WTC11 (cell line): ENCODE measurements around the gene EXO5. TPM values are rescaled to one million over a fixed set of nuclear protein-coding genes. Genes with fewer than 3 reads are reported as not detected.
"Not testable (repeated sequence)": the region's sequence is repeated elsewhere in the genome, so short reads cannot be mapped to it uniquely, and the experiment has no call there.

ENCODE experiments used
- ATAC-seq: fragments of 200-7000 bp; cut with Tn5 transposase; 2 replicates; pipeline ENCODE4 v1.10.0; 2021; ENCODE audit warnings: mild to moderate bottlenecking, moderate library complexity
- CTCF ChIA-PET: fragments of 300-600 bp; sonication (Branson Sonifier 250); formaldehyde crosslinking; loops from one replicate; lab custom pipeline; 2021; ENCODE audit warnings: antibody characterized with exemption; lab: Charles Lee
- POLR2A ChIA-PET: fragments of 350-600 bp; sonication (Branson Sonifier 250); formaldehyde crosslinking; loops from one replicate; lab custom pipeline; 2021; ENCODE audit warnings: antibody characterized with exemption; lab: Charles Lee
- DNase-seq: peaks from one replicate; pipeline ENCODE4 v3.0.0; 2021; ENCODE audit warnings: low spot score
- H3K27ac Mint-ChIP-seq: 2 replicates; pipeline ENCODE4 v1.8.0; 2021; ENCODE audit warnings: mixed read lengths
- H3K27me3 Mint-ChIP-seq: 2 replicates; pipeline ENCODE4 v1.8.0; 2021; ENCODE audit warnings: low read depth, mild to moderate bottlenecking, moderate library complexity, mixed read lengths
- H3K36me3 Mint-ChIP-seq: 2 replicates; pipeline ENCODE4 v1.8.0; 2021; ENCODE audit warnings: mixed read lengths
- H3K4me1 Mint-ChIP-seq: 2 replicates; pipeline ENCODE4 v1.8.0; 2022; ENCODE audit warnings: mixed read lengths
- H3K4me3 Mint-ChIP-seq: 2 replicates; pipeline ENCODE4 v1.8.0; 2021; ENCODE audit warnings: mild to moderate bottlenecking, moderate library complexity, mixed read lengths
- H3K9me3 Mint-ChIP-seq: 2 replicates; pipeline ENCODE4 v1.8.0; 2021; ENCODE audit warnings: mixed read lengths
- ATF1 ChIP-seq: sonication (generic); formaldehyde crosslinking; IDR thresholded peaks from 2 replicates; pipeline ENCODE4 v1.8.1; 2023; ENCODE audit warnings: mild to moderate bottlenecking, moderate library complexity, missing genetic modification reagents
- CREB1 ChIP-seq: sonication (generic); formaldehyde crosslinking; IDR thresholded peaks from 2 replicates; pipeline ENCODE4 v1.8.0; 2023; ENCODE audit warnings: mild to moderate bottlenecking, missing genetic modification reagents
- ELF4 ChIP-seq: sonication (generic); formaldehyde crosslinking; IDR thresholded peaks from 2 replicates; pipeline ENCODE4 v1.8.1; 2022; ENCODE audit warnings: low read depth, mild to moderate bottlenecking, moderate library complexity, missing genetic modification reagents
- GABPB1 ChIP-seq: sonication (generic); formaldehyde crosslinking; IDR thresholded peaks from 2 replicates; pipeline ENCODE4 v1.8.1; 2023; ENCODE audit warnings: mild to moderate bottlenecking, missing genetic modification reagents
- GRHL2 ChIP-seq: fragments of 250-450 bp; sonication (Bioruptor Pico); IDR thresholded peaks from 2 replicates; pipeline ENCODE4 v1.8.0; 2022; ENCODE audit warnings: mild to moderate bottlenecking, moderate library complexity; ENCODE audit not compliant: insufficient replicate concordance, severe bottlenecking
- IRF2 ChIP-seq: sonication (generic); formaldehyde crosslinking; IDR thresholded peaks from 2 replicates; pipeline ENCODE4 v1.8.0; 2022; ENCODE audit warnings: low read depth, missing genetic modification reagents, borderline replicate concordance
- JAZF1 ChIP-seq: fragments of 250-450 bp; sonication (Bioruptor Pico); IDR thresholded peaks from 2 replicates; pipeline ENCODE4 v1.9.0; 2021; ENCODE audit warnings: moderate library complexity, mild to moderate bottlenecking, inconsistent platforms
- MAX ChIP-seq: sonication (generic); formaldehyde crosslinking; IDR thresholded peaks from 2 replicates; pipeline ENCODE4 v1.8.0; 2022; ENCODE audit warnings: mild to moderate bottlenecking, missing genetic modification reagents
- MXD4 ChIP-seq: fragments of 250-450 bp; sonication (Bioruptor Pico); IDR thresholded peaks from 2 replicates; pipeline ENCODE4 v1.8.0; 2021; ENCODE audit warnings: mild to moderate bottlenecking, moderate library complexity, borderline replicate concordance
- NFATC4 ChIP-seq: fragments of 250-450 bp; sonication (Bioruptor Pico); IDR thresholded peaks from 2 replicates; pipeline ENCODE4 v1.9.0; 2021; ENCODE audit warnings: mild to moderate bottlenecking
- NFE2L1 ChIP-seq: sonication (generic); formaldehyde crosslinking; IDR thresholded peaks from 2 replicates; pipeline ENCODE4 v1.8.1; 2023; ENCODE audit warnings: missing genetic modification reagents
- NFYB ChIP-seq: sonication (generic); formaldehyde crosslinking; conservative IDR thresholded peaks from 2 replicates; pipeline ENCODE4 v1.8.0; 2022; ENCODE audit warnings: low read depth, missing genetic modification reagents
- OVOL2 ChIP-seq: fragments of 250-450 bp; sonication (Bioruptor Pico); IDR thresholded peaks from 2 replicates; pipeline ENCODE4 v1.9.0; 2021; ENCODE audit warnings: mild to moderate bottlenecking, borderline replicate concordance
- PRDM15 ChIP-seq: sonication (generic); formaldehyde crosslinking; IDR thresholded peaks from 2 replicates; pipeline ENCODE4 v1.8.0; 2022; ENCODE audit warnings: missing genetic modification reagents
- RELA ChIP-seq: sonication (generic); formaldehyde crosslinking; IDR thresholded peaks from 2 replicates; pipeline ENCODE4 v1.8.1; 2022; ENCODE audit warnings: missing genetic modification reagents, mild to moderate bottlenecking, borderline replicate concordance
- RORB ChIP-seq: fragments of 250-450 bp; sonication (Bioruptor Pico); IDR thresholded peaks from 2 replicates; pipeline ENCODE4 v1.9.0; 2021; ENCODE audit warnings: mild to moderate bottlenecking
- SMAD3 ChIP-seq: sonication (generic); formaldehyde crosslinking; IDR thresholded peaks from 2 replicates; pipeline ENCODE4 v1.8.0; 2022; ENCODE audit warnings: missing genetic modification reagents, mild to moderate bottlenecking, borderline replicate concordance
- SOX15 ChIP-seq: fragments of 250-450 bp; sonication (Bioruptor Pico); IDR thresholded peaks from 2 replicates; pipeline ENCODE4 v1.9.0; 2021; ENCODE audit warnings: mild to moderate bottlenecking
- USF1 ChIP-seq: sonication (generic); formaldehyde crosslinking; IDR thresholded peaks from 2 replicates; pipeline ENCODE4 v1.8.0; 2022; ENCODE audit warnings: mild to moderate bottlenecking, missing genetic modification reagents
- ZNF121 ChIP-seq: sonication (generic); formaldehyde crosslinking; IDR thresholded peaks from 2 replicates; pipeline ENCODE4 v1.8.0; 2023; ENCODE audit warnings: missing genetic modification reagents
- ZNF232 ChIP-seq: sonication (generic); formaldehyde crosslinking; IDR thresholded peaks from 2 replicates; pipeline ENCODE4 v1.8.0; 2022; ENCODE audit warnings: mild to moderate bottlenecking, missing genetic modification reagents
- ZNF532 ChIP-seq: fragments of 250-450 bp; sonication (Bioruptor Pico); IDR thresholded peaks from 2 replicates; pipeline ENCODE4 v1.9.0; 2021; ENCODE audit warnings: mild to moderate bottlenecking, borderline replicate concordance
- ZNF671 ChIP-seq: fragments of 250-450 bp; sonication (Bioruptor Pico); IDR thresholded peaks from 2 replicates; pipeline ENCODE4 v1.8.0; 2021; ENCODE audit warnings: mild to moderate bottlenecking
- total RNA-seq: library from RNA; stranded (reverse); gene quantifications from 3 replicates; pipeline ENCODE4 v1.2.3, GENCODE V29; 2021

Gene EXO5
- total RNA-seq, 1 experiment from 2014 or later, result 5.5 TPM

GRCh38 chr1:40495315-40495903 lies 13.2 kb upstream of the EXO5 start:
- H3K4me1 Mint-ChIP-seq, result no peaks in the 10 kb centered on the region
- H3K36me3 Mint-ChIP-seq, result peaks cover 66% of the 10 kb centered on the region
- CTCF ChIA-PET, result interaction anchor here (0.6 kb wide), 1 partner anchor 874 kb away, joined by 3 read pairs; no protein-coding TSS in a partner anchor
- H3K9me3 Mint-ChIP-seq, result peaks cover 51% of the 10 kb centered on the region
- TF ChIP-seq CREB1 (CRISPR knock-in tag), result no peak
- no peak for TF ChIP-seq MAX (CRISPR knock-in tag)
- no peak for TF ChIP-seq NFYB (CRISPR knock-in tag)
- TF ChIP-seq MXD4 (CRISPR knock-in tag), result no peak
- TF ChIP-seq PRDM15 (CRISPR knock-in tag), result no peak
- TF ChIP-seq ZNF671 (CRISPR knock-in tag), result no peak
- TF ChIP-seq ELF4 (CRISPR knock-in tag), result no peak
- TF ChIP-seq USF1 (CRISPR knock-in tag), result no peak
- no peak for TF ChIP-seq ZNF232 (CRISPR knock-in tag)
- TF ChIP-seq JAZF1 (CRISPR knock-in tag), result no peak
- TF ChIP-seq ZNF121, result no peak
- TF ChIP-seq NFE2L1, result no peak
- no peak for TF ChIP-seq SMAD3 (CRISPR knock-in tag)
- no peak for TF ChIP-seq GABPB1 (CRISPR knock-in tag)
- no peak for TF ChIP-seq SOX15 (CRISPR knock-in tag)
- TF ChIP-seq ATF1 (CRISPR knock-in tag), result no peak
- TF ChIP-seq, all 79 proteins: peak for 0
- no peak overlapping the region for H3K27ac Mint-ChIP-seq
- POLR2A ChIA-PET, result no interaction called here
- no peak for ATAC-seq
- H3K4me3 Mint-ChIP-seq, result no peak overlapping the region
- DNase-seq, result no peak
- H3K27me3 Mint-ChIP-seq, result no peaks in the 10 kb centered on the region

GRCh38 chr1:40502651-40503050 lies 5.9 kb upstream of the EXO5 start:
- H3K27me3 Mint-ChIP-seq, H3K4me1 Mint-ChIP-seq, CTCF ChIA-PET: not testable (repeated sequence)

GRCh38 chr1:40507973-40508372 lies 594 bp upstream of the EXO5 start:
- no peak overlapping the region for H3K27ac Mint-ChIP-seq
- H3K27me3 Mint-ChIP-seq, result peaks cover 15% of the 10 kb centered on the region
- peaks cover 18% of the 10 kb centered on the region for H3K36me3 Mint-ChIP-seq
- no peak for TF ChIP-seq IRF2 (CRISPR knock-in tag)
- TF ChIP-seq USF1 (CRISPR knock-in tag), result no peak
- no peak for TF ChIP-seq OVOL2 (CRISPR knock-in tag)
- TF ChIP-seq NFE2L1, result no peak
- no peak for TF ChIP-seq RORB (CRISPR knock-in tag)
- TF ChIP-seq RELA, result no peak
- no peak for TF ChIP-seq NFATC4 (CRISPR knock-in tag)
- no peak for TF ChIP-seq GRHL2 (CRISPR knock-in tag)
- no peak for TF ChIP-seq ZNF532

More at GRCh38 chr1:40502651-40503050, 5.9 kb upstream of the EXO5 start:
- ATAC-seq, H3K27ac Mint-ChIP-seq, DNase-seq, H3K4me3 Mint-ChIP-seq, POLR2A ChIA-PET: not testable (repeated sequence)
- H3K36me3 Mint-ChIP-seq, result peaks cover 33% of the 10 kb centered on the region
- H3K9me3 Mint-ChIP-seq, result peaks cover 47% of the 10 kb centered on the region

More at GRCh38 chr1:40507973-40508372, 594 bp upstream of the EXO5 start:
- Mint-ChIP-seq H3K4me1 (peaks cover 6% of the 10 kb centered on the region), H3K9me3 (peaks cover 23% of the 10 kb centered on the region), H3K4me3 (peak overlapping the region; percentile 78)
- POLR2A ChIA-PET, result interaction anchor here (1.8 kb wide), 1 partner anchor 24 kb away, joined by 4 read pairs; the partner anchor contains the start of gene ZNF684
- no peak for ATAC-seq
- CTCF ChIA-PET, result interaction anchor here (1.0 to 2.0 kb wide), 3 partner anchors 24 to 445 kb away, joined by 3 to 12 read pairs (median 5); partner anchors contain the start of gene ZNF684
- no peak for DNase-seq
